ENCODE data around the gene CADM1. TPM values are rescaled to one million over a fixed set of nuclear protein-coding genes. Genes with fewer than 3 reads are reported as not detected.

CADM1 gene
- total RNA-seq, 1 experiment from 2014 or later: 534 TPM

GRCh38 chr11:115146425-115146824, 357.8 kb downstream of the CADM1 start:
- Mint-ChIP-seq H3K27ac (ENCODE audit: unreplicated experiment) (no peak overlapping the region), H3K36me3 (ENCODE audit: insufficient read depth, unreplicated experiment) (no peaks in the 10 kb centered on the region), H3K4me1 (ENCODE audit: low read depth, unreplicated experiment) (no peaks in the 10 kb centered on the region), H3K27me3 (ENCODE audit: insufficient read depth, unreplicated experiment) (peaks cover 19% of the 10 kb centered on the region), H3K4me3 (ENCODE audit: unreplicated experiment) (no peak overlapping the region), H3K9me3 (ENCODE audit: unreplicated experiment) (no peaks in the 10 kb centered on the region)
- no peaks in the 10 kb centered on the region for H3K4me1 ChIP-seq
- H3K9me3 ChIP-seq: 0 out of 2 replicates have a peak, but pooled peaks cover 2% of the 10 kb centered on the region
- intact Hi-C loops (cut with micrococcal nuclease; ENCODE audit: unreplicated experiment): no loop called here
- no peaks in the 10 kb centered on the region for H3K36me3 ChIP-seq (ENCODE audit: control insufficient read depth, insufficient read depth, low read length)
- H3K4me3 ChIP-seq (ENCODE audit: low read depth, low read length): no peak overlapping the region
- POLR2A ChIA-PET: no interaction called here
- BruUV-seq (replicated peaks): no TSS peak
- CTCF ChIA-PET: no interaction called here
- H3K27me3 ChIP-seq (replicated peaks; ENCODE audit: control insufficient read depth, insufficient read depth, low read length): 0 out of 2 replicates have a peak, but pooled peaks cover 1% of the 10 kb centered on the region
- no peak for TF ChIP-seq CTCF (IDR thresholded peaks at IDR 0.05; ENCODE audit: insufficient read depth in 1 of 2, low read depth in 1 of 2, low read length in 1 of 2, severe bottlenecking in 1 of 2, unreplicated experiment in 1 of 2)
- no peak for DNase-seq

- CTCF ChIA-PET: no interaction called here
- Histone ChIP-seq H3K4me3 (ENCODE audit: low read depth, low read length) (no peak overlapping the region), H3K9me3 (0 out of 2 replicates have a peak, but pooled peaks cover 2% of the 10 kb centered on the region), H3K4me1 (no peaks in the 10 kb centered on the region), H3K36me3 (ENCODE audit: control insufficient read depth, insufficient read depth, low read length) (no peaks in the 10 kb centered on the region), H3K27me3 (replicated peaks; ENCODE audit: control insufficient read depth, insufficient read depth, low read length) (0 out of 2 replicates have a peak, but pooled peaks cover 1% of the 10 kb centered on the region)
- peaks cover 27% of the 10 kb centered on the region for H3K27me3 Mint-ChIP-seq (ENCODE audit: insufficient read depth, unreplicated experiment)
- no peak for DNase-seq
- BruUV-seq (replicated peaks): no TSS peak
- intact Hi-C loops (cut with micrococcal nuclease; ENCODE audit: unreplicated experiment): no loop called here
- no peak overlapping the region for H3K27ac Mint-ChIP-seq (ENCODE audit: unreplicated experiment)
- H3K4me3 Mint-ChIP-seq (ENCODE audit: unreplicated experiment): no peak overlapping the region
- H3K36me3 Mint-ChIP-seq (ENCODE audit: insufficient read depth, unreplicated experiment): no peaks in the 10 kb centered on the region
- POLR2A ChIA-PET: no interaction called here
- H3K4me1 Mint-ChIP-seq (ENCODE audit: low read depth, unreplicated experiment): no peaks in the 10 kb centered on the region
- no peak for TF ChIP-seq CTCF (IDR thresholded peaks at IDR 0.05; ENCODE audit: insufficient read depth in 1 of 2, low read depth in 1 of 2, low read length in 1 of 2, severe bottlenecking in 1 of 2, unreplicated experiment in 1 of 2)
- no peaks in the 10 kb centered on the region for H3K9me3 Mint-ChIP-seq (ENCODE audit: unreplicated experiment)
Observed at GRCh38 chr11:115145324-115145723, 358.9 kb downstream of the CADM1 start.

GRCh38 chr11:115144914-115145313, 359.3 kb downstream of the CADM1 start:
- Histone ChIP-seq H3K27me3 (replicated peaks; ENCODE audit: control insufficient read depth, insufficient read depth, low read length) (0 out of 2 replicates have a peak, but pooled peaks cover 1% of the 10 kb centered on the region), H3K4me3 (ENCODE audit: low read depth, low read length) (no peak overlapping the region), H3K36me3 (ENCODE audit: control insufficient read depth, insufficient read depth, low read length) (no peaks in the 10 kb centered on the region), H3K4me1 (no peaks in the 10 kb centered on the region), H3K9me3 (0 out of 2 replicates have a peak, but pooled peaks cover 2% of the 10 kb centered on the region)
- no peak overlapping the region for H3K4me3 Mint-ChIP-seq (ENCODE audit: unreplicated experiment)
- H3K9me3 Mint-ChIP-seq (ENCODE audit: unreplicated experiment): no peaks in the 10 kb centered on the region
- POLR2A ChIA-PET: no interaction called here
- no peaks in the 10 kb centered on the region for H3K36me3 Mint-ChIP-seq (ENCODE audit: insufficient read depth, unreplicated experiment)
- no peak for TF ChIP-seq CTCF (IDR thresholded peaks at IDR 0.05; ENCODE audit: insufficient read depth in 1 of 2, low read depth in 1 of 2, low read length in 1 of 2, severe bottlenecking in 1 of 2, unreplicated experiment in 1 of 2)
- intact Hi-C loops (cut with micrococcal nuclease; ENCODE audit: unreplicated experiment): no loop called here
- CTCF ChIA-PET: interaction anchor here (0.6 kb wide), 1 partner anchor 249 kb away, joined by 4 read pairs; no protein-coding TSS in a partner anchor
- no TSS peak for BruUV-seq (replicated peaks)
- no peaks in the 10 kb centered on the region for H3K4me1 Mint-ChIP-seq (ENCODE audit: low read depth, unreplicated experiment)
- no peak overlapping the region for H3K27ac Mint-ChIP-seq (ENCODE audit: unreplicated experiment)
- DNase-seq: no peak
- H3K27me3 Mint-ChIP-seq (ENCODE audit: insufficient read depth, unreplicated experiment): peaks cover 29% of the 10 kb centered on the region

Data from Caco-2 (cell line).